ENCODE measurements around the gene HJURP.

HJURP gene

GRCh38 chr2:233830111-233830802 is 24.1 kb downstream of the HJURP start:
- DNase-seq = no peak

- DNase-seq = no peak
Observed at GRCh38 chr2:233829193-233830110, 24.9 kb downstream of the HJURP start.

- no peak for DNase-seq
Observed at GRCh38 chr2:233828546-233829192, 25.7 kb downstream of the HJURP start.

- no peak for DNase-seq
Observed at GRCh38 chr2:233824373-233824772, 30.0 kb downstream of the HJURP start.

GRCh38 chr2:233823731-233824121 is 30.6 kb downstream of the HJURP start:
- no peak for DNase-seq

GRCh38 chr2:233822781-233823730 is 31.3 kb downstream of the HJURP start:
- no peak for DNase-seq

GRCh38 chr2:233822101-233822771 is 32.1 kb downstream of the HJURP start:
- DNase-seq = no peak

GRCh38 chr2:233821709-233822100 is 32.6 kb downstream of the HJURP start:
- DNase-seq = no peak

GRCh38 chr2:233821196-233821595 is 33.1 kb downstream of the HJURP start:
- DNase-seq = no peak

GRCh38 chr2:233820774-233821105 is 33.6 kb downstream of the HJURP start:
- DNase-seq = no peak

GRCh38 chr2:233819884-233820773 is 34.2 kb downstream of the HJURP start:
- DNase-seq = no peak

- no peak for DNase-seq
Observed at GRCh38 chr2:233818639-233819621, 35.4 kb downstream of the HJURP start.

- DNase-seq = no peak
Observed at GRCh38 chr2:233817995-233818638, 36.2 kb downstream of the HJURP start.

GRCh38 chr2:233817361-233817911 is 36.9 kb downstream of the HJURP start:
- no peak for DNase-seq

GRCh38 chr2:233816771-233817170 is 37.6 kb downstream of the HJURP start:
- DNase-seq = no peak

GRCh38 chr2:233816334-233816733 is 38.0 kb downstream of the HJURP start:
- no peak for DNase-seq

- no peak for DNase-seq
Observed at GRCh38 chr2:233815861-233816260, 38.5 kb downstream of the HJURP start.

GRCh38 chr2:233814056-233814835 is 40.1 kb downstream of the HJURP start:
- no peak for DNase-seq

Measured in activated T-cell treated with anti-CD3 and anti-CD28 coated beads, Interleukin-2, amount 50 U/mL, for 1 hour (primary cell).